Lung microvascular endothelial cell (primary cell): ENCODE data around the gene DENND2D. TPM values are rescaled to one million over a fixed set of nuclear protein-coding genes. Genes with fewer than 3 reads are reported as not detected.
A peak's percentile ranks its signal among the peaks of the same experiment; 100 is the strongest.

Experiments
- DNase-seq, 2 donors: peaks; one replicate each; pipeline versions ENCODE4 v3.0.0 to v3.0.0-alpha.2; 2010; ENCODE audit warnings: low read depth in 2 of 2
- total RNA-seq: library from RNA; depleted of rRNA; stranded (reverse); fragments of >200 nt; gene quantifications from 2 replicates; pipeline ENCODE4 v1.2.1, GENCODE V29; 2014

The DENND2D gene
- total RNA-seq, 1 donor from 2014 or later, result 1.4 TPM

GRCh38 chr1:111202707-111203623, 2.5 kb upstream of the DENND2D start:
- DNase-seq, result no peak

- DNase-seq, result no peak
Measured at GRCh38 chr1:111202366-111202706, 1.9 kb upstream of the DENND2D start.

GRCh38 chr1:111201275-111202090, 1.0 kb upstream of the DENND2D start:
- no peak for DNase-seq

GRCh38 chr1:111200802-111201161, 336 bp upstream of the DENND2D start:
- DNase-seq, result no peak

GRCh38 chr1:111199329-111199728, 1.1 kb downstream of the DENND2D start:
- no peak for DNase-seq

- no peak for DNase-seq
Measured at GRCh38 chr1:111198836-111199235, 1.6 kb downstream of the DENND2D start.

- DNase-seq, result peak in 1 of 2 donors; percentile 45
Measured at GRCh38 chr1:111197598-111198284, 2.7 kb downstream of the DENND2D start.

- no peak for DNase-seq
Measured at GRCh38 chr1:111196213-111196612, 4.2 kb downstream of the DENND2D start.

GRCh38 chr1:111195002-111195684, 5.3 kb downstream of the DENND2D start:
- no peak for DNase-seq

GRCh38 chr1:111193712-111194480, 6.5 kb downstream of the DENND2D start:
- DNase-seq, result no peak

- DNase-seq, result peak in 1 of 2 donors; percentile 50
Measured at GRCh38 chr1:111192658-111193519, 7.6 kb downstream of the DENND2D start.

GRCh38 chr1:111192074-111192473, 8.4 kb downstream of the DENND2D start:
- DNase-seq, result no peak

- DNase-seq, result no peak
Measured at GRCh38 chr1:111191496-111191895, 8.9 kb downstream of the DENND2D start.

- DNase-seq, result no peak
Measured at GRCh38 chr1:111190931-111191451, 9.5 kb downstream of the DENND2D start.

GRCh38 chr1:111184663-111185062, 15.8 kb downstream of the DENND2D start:
- DNase-seq, result no peak

GRCh38 chr1:111183308-111184069, 17.0 kb downstream of the DENND2D start:
- no peak for DNase-seq

GRCh38 chr1:111182052-111182451, 18.4 kb downstream of the DENND2D start:
- no peak for DNase-seq

GRCh38 chr1:111179968-111180533, 20.4 kb downstream of the DENND2D start:
- no peak for DNase-seq
